Smooth muscle cell (in vitro differentiated cells): ENCODE data around the gene ZNF554. TPM values are rescaled to one million over a fixed set of nuclear protein-coding genes. Genes with fewer than 3 reads are reported as not detected.

Experiments used
- DNase-seq: peaks from one replicate; lab custom pipeline; 2025; ENCODE audit not compliant: unreplicated experiment; lab: John Stamatoyannopoulos, UW
- H2AFZ ChIP-seq: fragments of 200-600 bp; sonication (generic); 2 replicates; pipeline ENCODE4 v1.6.0; 2016; ENCODE audit warnings: antibody characterized with exemption, low read depth, mild to moderate bottlenecking
- H3F3A ChIP-seq: fragments of 200-600 bp; sonication (generic); 2 replicates; pipeline ENCODE4 v1.6.0; 2017; ENCODE audit warnings: antibody characterized with exemption, low read depth
- H3K27ac ChIP-seq: fragments of 200-600 bp; sonication (generic); 2 replicates; pipeline ENCODE4 v1.5.1; 2016; ENCODE audit warnings: low read depth, mild to moderate bottlenecking
- H3K27me3 ChIP-seq: fragments of 200-600 bp; sonication (generic); 2 replicates; pipeline ENCODE4 v1.6.1; 2016; ENCODE audit warnings: low read depth, mild to moderate bottlenecking
- H3K36me3 ChIP-seq: fragments of 200-600 bp; sonication (generic); 2 replicates; pipeline ENCODE4 v1.5.1; 2016; ENCODE audit warnings: low read depth
- H3K4me1 ChIP-seq: fragments of 200-600 bp; sonication (generic); 2 replicates; pipeline ENCODE4 v1.5.1; 2016; ENCODE audit warnings: low read depth
- H3K4me2 ChIP-seq: fragments of 200-600 bp; sonication (generic); 2 replicates; pipeline ENCODE4 v1.6.0; 2016; ENCODE audit warnings: mild to moderate bottlenecking
- H3K4me3 ChIP-seq: fragments of 200-600 bp; sonication (generic); 2 replicates; pipeline ENCODE4 v1.5.1; 2016; ENCODE audit warnings: mild to moderate bottlenecking
- H3K79me2 ChIP-seq: fragments of 200-600 bp; sonication (generic); 2 replicates; pipeline ENCODE4 v1.6.0; 2016; ENCODE audit warnings: low read depth, mild to moderate bottlenecking
- H3K9ac ChIP-seq: fragments of 200-600 bp; sonication (generic); 2 replicates; pipeline ENCODE4 v1.6.0; 2016; ENCODE audit warnings: low read depth
- H3K9me3 ChIP-seq: fragments of 200-600 bp; sonication (generic); replicated peaks from 2 replicates; pipeline ENCODE4 v1.5.1; 2016; ENCODE audit warnings: low read depth
- H4K20me1 ChIP-seq: fragments of 200-600 bp; sonication (generic); 2 replicates; pipeline ENCODE4 v1.6.0; 2016; ENCODE audit warnings: low read depth
- CTCF ChIP-seq: fragments of 200-600 bp; sonication (generic); IDR thresholded peaks from 2 replicates; pipeline ENCODE4 v1.5.1; 2017; ENCODE audit warnings: borderline replicate concordance, mild to moderate bottlenecking, antibody characterized with exemption; ENCODE audit not compliant: insufficient read depth, poor library complexity, severe bottlenecking
- WGBS: methylation state at CpG from one replicate; pipeline ENCODE4 v1.1.7; 2016; ENCODE audit warnings: low lambda C conversion rate; 5-methylcytosine and 5-hydroxymethylcytosine counted together
- polyA plus RNA-seq: library from polyadenylated mRNA; unstranded; fragments of >200 nt; fragmentation: Nextera tagmentation; extraction: Ambion mirVana; gene quantifications from 2 replicates; pipeline ENCODE4 v1.2.1, GENCODE V29; 2016
- total RNA-seq: library from RNA; depleted of rRNA; stranded (reverse); fragments of >200 nt; gene quantifications from 2 replicates; pipeline ENCODE4 v1.2.3, GENCODE V29; 2014

Gene ZNF554
- total and polyA plus RNA-seq, 2 experiments from 2014 or later = 2.3 to 4.8 TPM

GRCh38 chr19:2799273-2800020 is 20.2 kb upstream of the ZNF554 start:
- 96% methylated on average over 29 of the region's 41 CpGs for WGBS
- Histone ChIP-seq H3K36me3 (no peaks in the 10 kb centered on the region), H3K4me1 (no peaks in the 10 kb centered on the region), H3F3A (no peaks in the 10 kb centered on the region), H3K4me2 (no peak overlapping the region), H3K4me3 (no peak overlapping the region), H3K9me3 (no peaks in the 10 kb centered on the region), H3K79me2 (no peaks in the 10 kb centered on the region), H3K27ac (no peak overlapping the region), H4K20me1 (peaks cover 27% of the 10 kb centered on the region), H3K9ac (no peak overlapping the region), H3K27me3 (no peaks in the 10 kb centered on the region), H2AFZ (no peak overlapping the region)
- no peak for TF ChIP-seq CTCF
- no peak for DNase-seq

GRCh38 chr19:2800506-2800905 is 19.2 kb upstream of the ZNF554 start:
- Histone ChIP-seq H4K20me1 (peaks cover 27% of the 10 kb centered on the region), H2AFZ (no peak overlapping the region)
- WGBS = 97% methylated on average over 18 of the region's 22 CpGs

GRCh38 chr19:2802826-2803225 is 16.8 kb upstream of the ZNF554 start:
- H3K9ac ChIP-seq = no peak overlapping the region
- no peak overlapping the region for H2AFZ ChIP-seq
- H3K27ac ChIP-seq = no peak overlapping the region
- no peaks in the 10 kb centered on the region for H3K4me1 ChIP-seq
- WGBS = 97% methylated on average over 17 of the region's 17 CpGs
- no peak overlapping the region for H3K4me2 ChIP-seq
- no peaks in the 10 kb centered on the region for H3F3A ChIP-seq
- no peaks in the 10 kb centered on the region for H3K79me2 ChIP-seq
- no peaks in the 10 kb centered on the region for H3K36me3 ChIP-seq
- no peak for TF ChIP-seq CTCF
- DNase-seq = no peak
- H3K27me3 ChIP-seq = no peaks in the 10 kb centered on the region
- H4K20me1 ChIP-seq = peaks cover 15% of the 10 kb centered on the region
- H3K4me3 ChIP-seq = no peak overlapping the region
- no peaks in the 10 kb centered on the region for H3K9me3 ChIP-seq

More at GRCh38 chr19:2800506-2800905, 19.2 kb upstream of the ZNF554 start:
- Histone ChIP-seq H3F3A (no peaks in the 10 kb centered on the region), H3K4me3 (no peak overlapping the region), H3K9me3 (no peaks in the 10 kb centered on the region), H3K27me3 (no peaks in the 10 kb centered on the region), H3K27ac (no peak overlapping the region), H3K36me3 (no peaks in the 10 kb centered on the region), H3K4me1 (no peaks in the 10 kb centered on the region), H3K9ac (no peak overlapping the region), H3K4me2 (no peak overlapping the region), H3K79me2 (no peaks in the 10 kb centered on the region)
- TF ChIP-seq CTCF = no peak
- no peak for DNase-seq
